B cell (primary cell): Measurements from ENCODE around the gene PHLDA3.

ENCODE experiments used
- CTCF ChIP-seq: fragments of 200-600 bp; IDR thresholded peaks from one replicate; pipeline ENCODE4 v1.8.0; 2022; ENCODE audit warnings: antibody characterized with exemption, mild to moderate bottlenecking
- EZH2 ChIP-seq: IDR thresholded peaks from 2 replicates; pipeline ENCODE4 v1.6.1; 2012; ENCODE audit warnings: borderline replicate concordance, low read depth, mild to moderate bottlenecking, moderate library complexity, low read length; ENCODE audit not compliant: insufficient read depth, poor library complexity, severe bottlenecking

- TF ChIP-seq EZH2: no peak
- no peak for TF ChIP-seq CTCF
Observed at GRCh38 chr1:201419256-201419655, 49.7 kb downstream of the PHLDA3 start.
